HL-60 (cell line): ENCODE results near the gene KLF3.

ENCODE experiments used
- DNase-seq, 2 experiments: peaks; one replicate each; pipeline ENCODE4 v3.0.0-alpha.2; 2010 to 2020; ENCODE audit warnings: low read depth in 1 of 2, low spot score in 1 of 2
- H3K27ac ChIP-seq: fragments of 250-450 bp; sonication (Bioruptor Pico); replicated peaks from 2 replicates; pipeline ENCODE4 v1.5.1; 2020; ENCODE audit warnings: mild to moderate bottlenecking, moderate library complexity
- H3K27me3 ChIP-seq: fragments of 250-450 bp; sonication (Bioruptor Pico); 2 replicates; pipeline ENCODE4 v1.5.1; 2021; ENCODE audit warnings: mild to moderate bottlenecking, moderate library complexity; ENCODE audit not compliant: insufficient read depth, poor library complexity, severe bottlenecking
- H3K4me3 ChIP-seq: replicated peaks from 2 replicates; pipeline ENCODE4 v1.5.1; 2011; ENCODE audit warnings: mild to moderate bottlenecking, control low read depth, low read length; ENCODE audit not compliant: insufficient read depth
- GABPA ChIP-seq: IDR thresholded peaks from 2 replicates; pipeline ENCODE4 v1.6.1; 2012; ENCODE audit warnings: low read depth
- POLR2AphosphoS5 ChIP-seq: IDR thresholded peaks from 2 replicates; pipeline ENCODE4 v1.6.1; 2012; ENCODE audit warnings: low read depth
- REST ChIP-seq: IDR thresholded peaks from 2 replicates; pipeline ENCODE4 v1.6.1; 2012; ENCODE audit warnings: low read depth; ENCODE audit not compliant: insufficient replicate concordance
- SPI1 ChIP-seq: IDR thresholded peaks from 2 replicates; pipeline ENCODE4 v1.6.1; 2012; ENCODE audit warnings: low read depth, mild to moderate bottlenecking, borderline replicate concordance
- TF ChIP-seq, protein P1 (sequence below): IDR thresholded peaks from one replicate; pipeline ENCODE4 v1.5.1; 2011; ENCODE audit warnings: low read length, control low read depth, inconsistent platforms; ENCODE audit not compliant: insufficient read depth

KLF3 gene

GRCh38 chr4:38749336-38749735 is 85.3 kb downstream of the KLF3 start:
- no peak for DNase-seq
- Histone ChIP-seq H3K4me3 (no peak overlapping the region), H3K27me3 (no peaks in the 10 kb centered on the region), H3K27ac (no peak overlapping the region)
- TF ChIP-seq, protein P1, sequence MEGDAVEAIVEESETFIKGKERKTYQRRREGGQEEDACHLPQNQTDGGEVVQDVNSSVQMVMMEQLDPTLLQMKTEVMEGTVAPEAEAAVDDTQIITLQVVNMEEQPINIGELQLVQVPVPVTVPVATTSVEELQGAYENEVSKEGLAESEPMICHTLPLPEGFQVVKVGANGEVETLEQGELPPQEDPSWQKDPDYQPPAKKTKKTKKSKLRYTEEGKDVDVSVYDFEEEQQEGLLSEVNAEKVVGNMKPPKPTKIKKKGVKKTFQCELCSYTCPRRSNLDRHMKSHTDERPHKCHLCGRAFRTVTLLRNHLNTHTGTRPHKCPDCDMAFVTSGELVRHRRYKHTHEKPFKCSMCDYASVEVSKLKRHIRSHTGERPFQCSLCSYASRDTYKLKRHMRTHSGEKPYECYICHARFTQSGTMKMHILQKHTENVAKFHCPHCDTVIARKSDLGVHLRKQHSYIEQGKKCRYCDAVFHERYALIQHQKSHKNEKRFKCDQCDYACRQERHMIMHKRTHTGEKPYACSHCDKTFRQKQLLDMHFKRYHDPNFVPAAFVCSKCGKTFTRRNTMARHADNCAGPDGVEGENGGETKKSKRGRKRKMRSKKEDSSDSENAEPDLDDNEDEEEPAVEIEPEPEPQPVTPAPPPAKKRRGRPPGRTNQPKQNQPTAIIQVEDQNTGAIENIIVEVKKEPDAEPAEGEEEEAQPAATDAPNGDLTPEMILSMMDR: no peak
- TF ChIP-seq SPI1 (no peak), REST (no peak), GABPA (no peak), POLR2AphosphoS5 (no peak)
